Kidney tubule cell (primary cell): ENCODE results near the gene ICAM2.

Source experiments
- DNase-seq: peaks from one replicate; pipeline ENCODE4 v3.0.0-alpha.2; 2018; ENCODE audit warnings: low spot score

Gene ICAM2

DNA sequence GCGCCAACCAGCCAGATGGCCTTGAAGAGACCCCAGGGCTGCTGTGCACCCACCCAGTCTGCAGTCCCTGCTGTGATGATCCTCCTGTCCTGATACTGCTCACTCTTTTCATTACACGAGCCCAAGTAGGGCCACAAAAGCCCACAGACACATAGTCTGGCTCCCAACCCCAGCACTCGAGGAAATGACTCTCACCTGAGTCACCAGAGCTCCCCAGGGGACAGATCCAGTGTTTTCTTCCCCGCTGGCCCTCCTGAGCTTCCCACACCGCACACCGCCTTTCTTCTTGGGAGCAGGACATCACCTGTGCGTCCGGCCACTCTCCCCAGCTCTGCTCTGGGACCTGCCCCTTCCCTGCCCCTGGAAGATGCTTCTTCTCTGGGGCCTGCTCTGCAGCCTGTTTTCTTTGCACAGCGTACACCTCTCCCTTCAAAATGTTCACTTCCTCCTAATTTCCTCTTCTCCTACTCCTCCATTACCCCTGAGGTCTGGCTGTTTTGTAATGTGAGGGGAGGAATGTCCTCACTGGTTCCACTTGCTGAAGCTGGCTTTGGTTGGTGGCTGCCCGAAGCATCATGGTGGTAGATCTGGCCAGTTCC is 45.7 kb downstream of the ICAM2 start:
- peak; percentile 85 for DNase-seq

DNA sequence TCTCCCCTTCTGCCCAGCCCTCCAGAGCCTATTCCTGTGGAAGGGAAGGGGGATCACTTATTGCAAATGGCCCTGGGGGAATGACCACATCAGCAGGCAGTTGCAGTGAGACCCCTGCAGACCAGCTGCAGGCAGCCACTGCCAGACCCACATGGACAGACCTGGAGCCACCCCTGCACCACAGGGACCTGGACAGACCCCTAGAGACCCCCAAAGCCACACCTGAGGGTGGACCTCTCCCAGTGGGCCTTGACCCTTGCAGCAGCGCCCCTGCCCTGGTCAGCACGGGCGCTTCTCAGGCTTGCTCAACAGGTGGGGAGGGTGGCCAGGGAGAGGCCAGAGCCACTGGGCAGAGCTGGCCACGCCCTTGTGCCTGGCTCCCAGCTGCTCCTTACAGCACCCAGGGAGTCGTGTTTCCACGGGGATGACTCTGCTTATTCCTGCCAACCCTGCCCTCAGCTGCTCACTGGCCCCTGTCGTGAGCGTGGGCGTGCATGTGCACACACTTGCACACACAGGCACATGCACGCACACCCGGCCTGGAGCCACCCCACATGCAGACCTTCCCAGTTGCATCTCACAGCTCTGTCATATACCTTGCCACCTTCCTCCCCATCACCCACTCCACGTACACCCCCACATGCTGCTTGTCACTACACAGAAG is 46.4 kb downstream of the ICAM2 start:
- peak; percentile 68 for DNase-seq

DNA sequence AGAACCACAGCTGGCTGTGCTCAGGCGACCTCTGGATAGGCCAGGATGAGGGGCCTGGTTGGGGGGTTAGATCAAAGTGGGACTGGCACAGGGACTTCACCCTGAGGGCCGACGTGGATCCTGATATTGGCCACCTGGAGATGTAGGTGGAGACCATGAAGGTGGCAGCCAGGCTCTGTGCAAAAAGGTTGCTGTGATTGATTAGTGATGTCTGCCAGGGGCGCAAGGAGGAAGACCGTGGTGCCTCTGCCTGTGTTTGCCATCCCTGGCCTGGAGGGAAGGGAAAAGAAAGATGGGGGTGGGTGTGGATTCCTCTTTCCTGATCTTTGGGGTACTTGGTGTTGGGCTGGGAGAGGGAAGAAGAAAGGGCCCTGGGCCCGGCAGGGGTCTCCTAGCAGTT is 47.2 kb downstream of the ICAM2 start:
- DNase-seq, result no peak

DNA sequence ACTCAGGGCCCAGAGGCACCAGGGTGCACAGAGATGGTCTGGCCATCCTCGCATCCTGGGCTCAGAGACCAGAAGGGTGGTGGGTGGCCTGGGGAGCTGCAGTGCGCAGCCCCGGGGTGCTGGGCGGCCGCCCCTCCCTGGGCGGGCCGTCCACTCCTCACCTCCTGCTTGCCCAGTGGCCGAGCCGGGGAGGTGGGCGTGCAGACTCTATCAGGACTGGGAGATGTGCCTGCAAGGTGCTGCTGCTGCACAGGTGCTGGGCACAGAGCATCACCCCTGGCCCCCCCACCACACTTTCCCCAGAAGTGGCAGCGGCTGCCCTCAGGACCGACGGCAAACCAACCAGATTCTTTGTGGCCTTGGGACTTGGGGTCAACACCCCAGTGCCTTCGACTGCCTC is 47.6 kb downstream of the ICAM2 start, which contains the start of gene SCN4A:
Gene SCN4A (minus strand): TSS at position 123 of the 400 bp plus-strand sequence. CDS start 77 bp downstream, at position 46.
- DNase-seq, result no peak

DNA sequence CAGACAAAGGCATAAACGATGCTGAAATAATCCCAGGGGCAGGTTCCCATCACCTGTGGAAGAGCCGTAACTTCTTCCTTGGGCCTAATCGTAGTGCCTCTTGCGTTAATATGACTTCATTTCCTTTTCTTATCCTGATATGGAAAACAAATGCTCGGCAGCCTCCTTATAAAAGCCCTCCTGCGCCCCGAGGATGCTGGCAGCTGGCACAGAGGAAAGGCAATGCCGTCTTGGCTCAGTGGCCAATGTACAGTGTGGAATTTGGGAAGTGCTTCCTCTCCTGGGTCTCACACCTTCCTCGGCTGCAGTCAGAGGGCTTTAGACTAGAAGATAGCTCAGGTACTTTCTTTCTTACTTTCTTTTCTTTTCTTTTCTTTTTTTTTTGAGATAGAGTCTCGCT is 51.2 kb downstream of the ICAM2 start:
- no peak for DNase-seq

DNA sequence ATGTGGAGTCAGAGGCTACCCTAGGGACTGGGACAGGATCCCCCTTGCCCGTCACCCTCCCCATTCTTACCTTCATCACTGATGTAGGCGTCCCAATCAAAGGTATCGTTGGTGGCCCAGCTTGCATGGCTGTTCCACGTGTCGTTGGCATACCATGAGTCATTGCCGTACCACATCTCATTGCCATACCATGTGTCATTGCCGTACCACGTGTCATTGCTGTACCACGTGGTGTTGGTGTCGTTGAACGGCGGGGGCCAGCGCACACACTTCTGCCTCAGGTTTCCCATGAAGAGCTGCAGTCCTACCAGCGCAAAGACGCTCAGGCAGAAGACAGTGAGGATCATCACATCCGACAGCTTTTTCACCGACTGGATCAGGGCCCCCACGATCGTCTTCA is 52.5 kb downstream of the ICAM2 start:
- no peak for DNase-seq

DNA sequence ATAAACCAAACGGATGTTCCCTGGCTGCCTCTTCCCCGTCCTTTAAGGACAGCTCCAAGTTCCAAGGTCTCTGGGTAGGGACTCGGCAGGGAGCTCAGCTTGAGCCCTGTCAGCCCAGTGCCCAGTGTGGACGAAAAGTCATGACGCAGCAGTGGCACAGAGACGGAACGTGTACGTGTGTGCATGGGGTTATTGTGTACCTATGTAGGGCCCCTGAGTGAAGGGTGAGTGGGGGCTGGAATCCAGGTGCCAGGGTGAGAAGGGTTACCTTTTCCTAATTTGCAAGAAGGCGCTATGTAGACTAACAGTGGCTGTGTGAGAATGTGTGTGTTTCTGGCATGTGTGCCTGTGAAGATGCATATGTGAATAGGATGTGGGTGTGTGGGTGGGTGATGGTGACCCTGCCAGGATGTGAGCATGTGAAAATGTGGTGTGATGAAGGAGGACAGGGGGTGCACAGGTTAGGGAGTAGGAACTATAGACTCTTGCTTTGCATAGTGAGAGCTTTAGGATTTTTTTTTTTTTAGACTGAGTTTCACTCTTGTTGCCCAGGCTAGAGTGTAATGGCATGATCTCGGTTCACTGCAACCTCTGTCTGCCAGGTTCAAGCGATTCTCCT is 53.7 kb downstream of the ICAM2 start:
- DNase-seq, result no peak

DNA sequence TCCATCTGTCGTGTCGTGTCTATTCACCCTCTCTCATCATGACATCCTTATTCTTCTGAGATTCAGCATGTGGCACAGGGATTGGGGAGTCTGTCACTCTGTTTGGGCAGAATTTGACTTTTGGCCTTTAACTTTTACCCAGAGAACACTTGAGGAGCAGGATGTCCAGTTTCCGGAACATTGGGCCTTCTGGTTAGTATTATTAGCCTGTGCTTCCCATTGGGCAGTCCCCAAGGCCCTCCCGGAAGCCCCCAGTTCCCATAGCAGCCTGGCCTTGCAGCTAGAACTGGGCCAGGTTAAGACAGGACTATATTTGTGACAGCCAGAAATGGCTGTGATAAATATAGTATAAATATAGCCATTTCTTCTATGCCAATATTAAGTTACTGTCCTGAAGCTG is 57.3 kb downstream of the ICAM2 start:
- no peak for DNase-seq

DNA sequence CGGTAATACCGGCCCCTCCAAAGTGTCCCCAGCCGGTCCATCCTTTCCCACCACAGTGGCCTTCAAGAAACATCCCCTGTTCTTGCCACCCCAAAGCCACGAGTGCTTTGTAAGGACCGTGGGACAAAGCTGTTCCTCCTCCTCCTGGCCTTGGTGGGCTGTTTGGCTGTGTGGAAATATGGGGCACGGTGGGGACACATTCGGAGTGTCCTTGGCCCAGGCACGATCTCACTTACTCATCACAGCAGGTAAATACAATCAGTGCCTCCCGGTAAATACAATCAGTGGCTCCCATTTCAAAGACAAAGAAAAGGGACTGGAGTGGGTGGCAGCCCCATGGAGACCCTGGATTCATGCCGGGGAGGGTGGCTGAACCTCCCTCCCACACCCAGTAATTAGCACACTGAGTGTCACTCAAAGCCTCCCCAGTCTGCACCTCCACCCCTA is 58.1 kb downstream of the ICAM2 start:
- DNase-seq, result no peak

DNA sequence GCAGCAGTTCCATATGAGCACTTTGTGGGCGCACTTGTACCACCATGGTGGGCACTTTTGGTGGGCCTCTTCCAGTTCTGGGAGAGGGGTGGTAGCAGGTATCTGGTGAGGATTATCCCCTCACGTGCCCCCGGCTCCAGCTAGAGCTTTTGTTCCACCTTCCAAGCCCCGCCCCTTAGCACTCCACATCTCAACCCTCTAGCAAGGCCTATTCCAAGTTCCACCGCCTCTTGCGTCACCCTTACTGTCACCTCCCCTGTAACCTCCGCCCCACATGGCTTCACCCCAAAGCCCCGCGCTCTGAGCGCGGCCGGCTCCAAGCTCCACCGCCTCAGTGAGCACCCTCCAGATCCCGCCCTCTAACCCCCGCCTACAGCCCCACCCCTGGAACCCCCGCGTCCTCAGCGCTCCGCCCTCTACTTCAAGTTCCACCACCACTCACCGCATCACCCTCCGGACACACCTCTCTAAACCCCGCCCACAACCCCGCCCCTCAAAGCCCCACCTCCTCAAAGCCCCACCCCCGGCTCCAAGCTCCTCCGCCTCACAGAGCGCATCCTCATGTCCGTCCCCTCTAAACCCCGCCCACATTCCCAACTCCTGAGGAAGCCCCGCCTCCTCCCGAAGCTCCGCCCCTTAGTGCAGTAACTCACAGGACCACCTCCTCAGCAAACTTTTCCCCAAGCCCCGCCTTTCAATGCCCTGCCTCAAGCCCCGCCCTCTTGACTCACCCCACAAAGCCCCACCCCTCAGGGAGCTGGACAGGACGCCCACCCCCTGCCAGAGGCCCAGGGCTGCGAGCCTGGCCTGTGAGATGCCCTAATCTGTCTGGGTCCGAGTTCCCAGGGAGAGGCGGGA is 58.8 kb downstream of the ICAM2 start:
- DNase-seq, result peak; percentile 49

DNA sequence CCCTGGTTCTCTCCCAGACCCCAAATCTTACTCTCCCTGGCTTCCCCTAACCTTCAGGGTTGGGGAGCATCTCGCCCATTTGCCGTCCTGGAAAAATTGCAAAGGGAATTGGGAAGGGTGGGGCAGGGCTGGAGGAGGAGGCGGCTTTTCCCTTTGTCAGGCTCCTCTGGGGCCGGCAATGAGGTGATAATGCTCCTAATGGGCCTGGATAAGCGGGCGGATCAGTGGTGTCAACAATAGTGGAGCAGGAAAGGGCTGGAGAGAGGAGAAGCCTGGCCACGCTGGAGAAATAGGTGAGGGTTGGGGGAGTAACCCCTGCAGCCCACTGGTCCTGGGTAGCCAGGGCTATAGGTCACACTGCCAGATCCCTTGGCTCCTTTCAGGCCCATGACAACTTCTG is 60.0 kb downstream of the ICAM2 start:
- DNase-seq, result no peak

DNA sequence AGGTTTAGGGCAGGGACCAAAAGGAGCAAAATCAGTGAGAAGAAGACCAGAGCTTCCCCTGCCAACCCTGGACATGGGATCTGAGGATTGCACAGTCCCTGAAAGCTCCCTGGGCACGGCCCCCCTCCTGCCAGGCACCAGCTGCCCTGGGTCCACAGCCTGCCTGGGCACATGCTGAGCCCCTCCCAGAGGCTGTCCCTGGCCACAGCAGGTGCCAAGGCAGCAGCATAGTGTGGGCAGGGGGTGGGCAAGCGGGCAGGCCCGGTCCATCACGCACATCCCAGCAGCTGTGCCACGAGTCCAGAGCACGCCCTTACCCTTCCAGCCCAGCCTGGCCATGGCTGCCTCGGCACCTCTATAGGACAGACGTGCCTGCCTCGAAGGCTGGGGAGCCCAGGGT is 60.4 kb downstream of the ICAM2 start:
- DNase-seq, result no peak

DNA sequence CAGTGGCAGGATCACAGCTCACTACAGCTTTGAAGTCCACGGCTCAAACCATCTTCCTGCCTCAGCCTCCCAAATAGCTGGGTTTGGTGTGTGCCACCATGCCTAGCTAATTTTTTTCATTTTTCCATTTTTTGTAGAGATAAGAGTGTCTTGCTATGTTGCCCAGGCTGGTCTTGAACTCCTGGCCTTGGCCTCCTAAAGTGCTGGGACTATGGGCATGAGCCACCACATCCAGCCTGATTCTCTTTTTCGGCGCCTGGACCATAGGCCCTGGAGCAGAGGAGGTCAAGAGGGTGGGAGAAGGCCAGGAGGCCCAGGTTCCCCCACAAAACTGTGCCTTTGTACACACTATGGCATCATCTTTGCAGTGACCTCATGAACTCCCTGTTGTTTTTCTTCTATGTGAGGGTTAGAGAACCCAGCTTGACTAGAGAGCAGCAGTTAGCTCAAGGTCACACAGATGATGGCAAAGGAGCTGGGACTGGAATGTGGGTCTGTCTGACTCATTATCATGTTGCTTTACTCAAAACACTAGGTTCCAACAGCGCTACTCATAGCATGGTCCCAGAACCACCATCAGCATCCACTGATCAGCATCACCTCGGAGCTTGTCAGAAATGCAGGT is 64.0 kb downstream of the ICAM2 start:
- DNase-seq, result peak; percentile 10

DNA sequence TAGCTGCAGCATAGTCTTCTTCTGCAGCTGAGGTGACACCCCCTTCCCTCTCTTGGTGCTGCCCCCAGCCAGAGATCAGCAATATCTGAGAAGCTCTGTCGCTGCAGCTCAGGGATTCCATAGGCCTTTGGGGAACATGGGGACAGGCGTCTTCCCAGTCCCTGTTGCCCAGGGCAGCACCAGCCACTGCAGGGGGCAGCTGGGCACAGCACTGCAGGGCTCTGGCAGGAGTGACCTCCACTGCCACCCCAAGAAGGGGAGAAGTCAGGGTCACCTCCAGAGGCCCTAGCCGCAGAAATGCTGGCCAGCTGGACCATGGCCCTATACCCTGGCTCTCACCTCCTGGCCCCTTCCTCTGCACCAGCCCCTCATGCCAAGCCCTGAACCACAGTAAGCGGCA is 64.6 kb downstream of the ICAM2 start:
- DNase-seq, result no peak

DNA sequence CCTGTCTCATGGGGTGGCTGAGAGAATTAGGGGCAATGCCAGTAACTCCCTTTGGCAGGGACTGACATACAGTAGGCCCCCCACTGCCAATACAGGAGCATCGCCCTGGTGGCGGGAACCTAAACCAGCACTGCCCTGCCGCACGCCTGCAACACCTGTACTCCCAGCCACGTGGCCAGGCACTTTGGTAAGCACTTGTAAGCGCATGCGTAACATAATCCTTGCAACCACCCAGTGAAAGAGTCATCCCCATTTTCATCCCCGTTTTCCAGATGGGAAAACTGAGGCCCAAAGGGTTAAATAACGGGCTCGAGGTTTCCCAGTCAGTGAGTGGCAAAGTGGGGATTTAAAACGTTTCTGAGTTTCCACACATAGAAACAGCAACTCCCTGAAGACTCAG is 65.2 kb downstream of the ICAM2 start:
- no peak for DNase-seq

DNA sequence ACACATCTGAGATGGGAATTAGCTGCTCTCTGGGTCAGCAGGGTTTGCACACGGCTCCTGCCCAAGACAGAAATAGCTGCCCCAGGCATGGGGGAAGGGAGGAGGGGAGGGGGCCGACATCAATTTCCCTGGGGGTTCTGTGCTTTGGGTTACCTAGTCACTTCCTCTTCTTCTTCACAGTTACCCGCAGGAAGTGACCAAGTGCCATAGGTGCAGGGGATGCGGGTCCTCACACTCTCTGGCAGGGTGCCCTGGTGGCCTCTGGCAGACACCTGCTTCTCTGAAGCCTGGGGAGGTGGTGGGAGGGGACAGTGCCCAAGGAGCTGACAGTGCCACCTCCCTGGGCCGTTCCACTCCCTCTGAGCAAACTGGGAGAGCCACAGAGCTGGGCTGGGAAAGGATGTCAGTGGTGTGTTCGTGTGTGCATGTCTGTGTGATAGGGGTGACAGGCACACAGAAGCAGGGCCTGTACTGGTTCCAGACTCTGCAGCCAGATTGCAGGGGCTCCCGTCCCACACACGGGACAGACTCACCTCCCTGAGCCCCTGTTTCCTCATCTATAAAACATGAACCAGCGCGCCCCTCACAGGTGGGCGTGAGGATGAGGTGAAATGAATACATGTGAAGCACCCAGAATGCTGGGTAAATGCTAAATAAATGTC is 65.9 kb downstream of the ICAM2 start:
- no peak for DNase-seq
